NCI-H2081 (cell line): Measurements from ENCODE around the gene HPCA.

Source experiments
- DNase-seq, 2 experiments: peaks; one replicate each; lab custom pipeline; 2025; lab: John Stamatoyannopoulos, UW

The HPCA gene

GRCh38 chr1:32934535-32934934 is 48.2 kb downstream of the HPCA start:
- no peak for DNase-seq

GRCh38 chr1:32937061-32937460 is 50.8 kb downstream of the HPCA start:
- DNase-seq, result no peak

GRCh38 chr1:32939655-32940371 is 53.5 kb downstream of the HPCA start:
- no peak for DNase-seq

DNA sequence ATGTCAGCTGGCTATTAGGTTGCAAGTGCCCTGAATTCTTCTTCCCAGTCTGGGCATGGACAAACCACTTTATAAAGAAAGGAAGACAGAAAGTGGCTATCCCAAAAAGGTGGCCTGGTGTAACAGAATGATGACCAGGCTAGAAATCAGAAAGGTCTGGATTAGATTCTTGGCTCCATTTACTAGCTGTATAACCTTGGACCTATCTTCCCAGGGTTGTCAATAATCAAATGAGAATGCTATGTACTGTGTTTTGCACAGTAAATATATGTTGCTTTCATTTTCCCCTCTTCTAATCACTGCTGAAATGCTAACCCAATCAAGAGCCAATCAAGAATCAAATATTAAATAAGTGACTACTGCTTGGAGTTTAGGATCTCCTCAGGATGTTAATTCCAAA is 57.9 kb downstream of the HPCA start:
- no peak for DNase-seq
